ENCODE data around the gene NMUR1. TPM values are rescaled to one million over a fixed set of nuclear protein-coding genes. Genes with fewer than 3 reads are reported as not detected.

Gene NMUR1
- total RNA-seq, 1 donor from 2014 or later: not detected

GRCh38 chr2:231527091-231527395 lies 3.2 kb downstream of the NMUR1 start:
- DNase-seq (ENCODE audit: low read depth in 2 of 2): no peak

GRCh38 chr2:231526341-231527090 lies 3.7 kb downstream of the NMUR1 start:
- DNase-seq (ENCODE audit: low read depth in 2 of 2): no peak

GRCh38 chr2:231525248-231526163 lies 4.7 kb downstream of the NMUR1 start:
- no peak for DNase-seq (ENCODE audit: low read depth in 2 of 2)

- DNase-seq (ENCODE audit: low read depth in 2 of 2): no peak
These were observed 5.6 kb downstream of the NMUR1 start for GRCh38 chr2:231524477-231525247.

GRCh38 chr2:231523451-231524285 lies 6.6 kb downstream of the NMUR1 start:
- DNase-seq (ENCODE audit: low read depth in 2 of 2): no peak

GRCh38 chr2:231522418-231523180 lies 7.6 kb downstream of the NMUR1 start:
- DNase-seq (ENCODE audit: low read depth in 2 of 2): no peak

- DNase-seq (ENCODE audit: low read depth in 2 of 2): no peak
These were observed 8.8 kb downstream of the NMUR1 start for GRCh38 chr2:231521443-231521842.

GRCh38 chr2:231519975-231520555 lies 10.2 kb downstream of the NMUR1 start:
- DNase-seq (ENCODE audit: low read depth in 2 of 2): peak in 1 of 2 donors; percentile 50

GRCh38 chr2:231518771-231519170 lies 11.5 kb downstream of the NMUR1 start:
- no peak for DNase-seq (ENCODE audit: low read depth in 2 of 2)

- no peak for DNase-seq (ENCODE audit: low read depth in 2 of 2)
These were observed 14.6 kb downstream of the NMUR1 start for GRCh38 chr2:231515603-231516002.

GRCh38 chr2:231514951-231515297 lies 15.3 kb downstream of the NMUR1 start:
- no peak for DNase-seq (ENCODE audit: low read depth in 2 of 2)

- DNase-seq (ENCODE audit: low read depth in 2 of 2): peak; percentile 97 to 98
These were observed 15.9 kb downstream of the NMUR1 start for GRCh38 chr2:231514225-231514950.

GRCh38 chr2:231513746-231514224 lies 16.5 kb downstream of the NMUR1 start:
- DNase-seq (ENCODE audit: low read depth in 2 of 2): no peak

GRCh38 chr2:231512222-231512621 lies 18.0 kb downstream of the NMUR1 start:
- no peak for DNase-seq (ENCODE audit: low read depth in 2 of 2)

GRCh38 chr2:231503766-231504165 lies 26.5 kb downstream of the NMUR1 start:
- DNase-seq (ENCODE audit: low read depth in 2 of 2): no peak

GRCh38 chr2:231502596-231502995 lies 27.6 kb downstream of the NMUR1 start:
- DNase-seq (ENCODE audit: low read depth in 2 of 2): no peak

- no peak for DNase-seq (ENCODE audit: low read depth in 2 of 2)
These were observed 32.6 kb downstream of the NMUR1 start for GRCh38 chr2:231497651-231498050.

GRCh38 chr2:231494669-231495068 lies 35.6 kb downstream of the NMUR1 start:
- no peak for DNase-seq (ENCODE audit: low read depth in 2 of 2)

GRCh38 chr2:231490801-231491200 lies 39.4 kb downstream of the NMUR1 start:
- no peak for DNase-seq (ENCODE audit: low read depth in 2 of 2)
